ENCODE measurements around the gene NAV3. TPM values are rescaled to one million over a fixed set of nuclear protein-coding genes. Genes with fewer than 3 reads are reported as not detected.
A peak's percentile ranks its signal among the peaks of the same experiment; 100 is the strongest.

The NAV3 gene
- total RNA-seq = 8.1 and 8.5 TPM in 2 replicates
- long read RNA-seq, partial matches to known transcripts = 10 of 15 reads
- long read RNA-seq, other reads (novel, unspliced or antisense) = 4 of 15 reads

- Mint-ChIP-seq H3K36me3 (ENCODE audit: unreplicated experiment) (no peaks in the 10 kb centered on the region), H3K27ac (ENCODE audit: unreplicated experiment) (peak within 1 kb of the TSS; percentile 70), H3K4me1 (ENCODE audit: unreplicated experiment) (peaks cover 27% of the 10 kb centered on the region), H3K4me3 (ENCODE audit: unreplicated experiment) (peak within 1 kb of the TSS; percentile 28), H3K9me3 (ENCODE audit: unreplicated experiment) (no peaks in the 10 kb centered on the region), H3K27me3 (ENCODE audit: unreplicated experiment) (no peaks in the 10 kb centered on the region)
- no peak for TF ChIP-seq CTCF (IDR thresholded peaks at IDR 0.05)
- no peak for DNase-seq (ENCODE audit: extremely low spot score, unreplicated experiment)
Measured at GRCh38 chr12:77830583-77831351, at the start of gene NAV3. Gene NAV3, plus strand, starts transcription at chr12:77830894. Its CDS starts 568 bp downstream, at chr12:77831462.

- no peak overlapping the region for H3K4me3 Mint-ChIP-seq (ENCODE audit: unreplicated experiment)
- peaks cover 27% of the 10 kb centered on the region for H3K27me3 Mint-ChIP-seq (ENCODE audit: unreplicated experiment)
- H3K4me1 Mint-ChIP-seq (ENCODE audit: unreplicated experiment) = peaks cover 5% of the 10 kb centered on the region
- H3K9me3 Mint-ChIP-seq (ENCODE audit: unreplicated experiment) = no peaks in the 10 kb centered on the region
- no peak overlapping the region for H3K27ac Mint-ChIP-seq (ENCODE audit: unreplicated experiment)
- DNase-seq (ENCODE audit: extremely low spot score, unreplicated experiment) = no peak
- no peaks in the 10 kb centered on the region for H3K36me3 Mint-ChIP-seq (ENCODE audit: unreplicated experiment)
- no peak for TF ChIP-seq CTCF (IDR thresholded peaks at IDR 0.05)
Measured at GRCh38 chr12:77782034-77782433, 48.7 kb upstream of the NAV3 start.

- Mint-ChIP-seq H3K4me3 (ENCODE audit: unreplicated experiment) (no peak overlapping the region), H3K36me3 (ENCODE audit: unreplicated experiment) (no peaks in the 10 kb centered on the region), H3K9me3 (ENCODE audit: unreplicated experiment) (no peaks in the 10 kb centered on the region), H3K4me1 (ENCODE audit: unreplicated experiment) (peaks cover 5% of the 10 kb centered on the region), H3K27me3 (ENCODE audit: unreplicated experiment) (peaks cover 27% of the 10 kb centered on the region), H3K27ac (ENCODE audit: unreplicated experiment) (no peak overlapping the region)
- no peak for DNase-seq (ENCODE audit: extremely low spot score, unreplicated experiment)
- TF ChIP-seq CTCF (IDR thresholded peaks at IDR 0.05) = no peak
Measured at GRCh38 chr12:77782766-77783165, 47.9 kb upstream of the NAV3 start.

GRCh38 chr12:77785211-77785610 is 45.5 kb upstream of the NAV3 start:
- no peak for DNase-seq (ENCODE audit: extremely low spot score, unreplicated experiment)
- H3K9me3 Mint-ChIP-seq (ENCODE audit: unreplicated experiment) = no peaks in the 10 kb centered on the region
- H3K36me3 Mint-ChIP-seq (ENCODE audit: unreplicated experiment) = no peaks in the 10 kb centered on the region
- TF ChIP-seq CTCF (IDR thresholded peaks at IDR 0.05) = no peak
- peaks cover 32% of the 10 kb centered on the region for H3K27me3 Mint-ChIP-seq (ENCODE audit: unreplicated experiment)
- peaks cover 5% of the 10 kb centered on the region for H3K4me1 Mint-ChIP-seq (ENCODE audit: unreplicated experiment)
- no peak overlapping the region for H3K27ac Mint-ChIP-seq (ENCODE audit: unreplicated experiment)
- no peak overlapping the region for H3K4me3 Mint-ChIP-seq (ENCODE audit: unreplicated experiment)

- Mint-ChIP-seq H3K27me3 (ENCODE audit: unreplicated experiment) (peaks cover 29% of the 10 kb centered on the region), H3K4me3 (ENCODE audit: unreplicated experiment) (no peak overlapping the region), H3K9me3 (ENCODE audit: unreplicated experiment) (no peaks in the 10 kb centered on the region), H3K27ac (ENCODE audit: unreplicated experiment) (no peak overlapping the region), H3K36me3 (ENCODE audit: unreplicated experiment) (no peaks in the 10 kb centered on the region), H3K4me1 (ENCODE audit: unreplicated experiment) (peaks cover 5% of the 10 kb centered on the region)
- DNase-seq (ENCODE audit: extremely low spot score, unreplicated experiment) = no peak
- TF ChIP-seq CTCF (IDR thresholded peaks at IDR 0.05) = no peak
Measured at GRCh38 chr12:77786675-77787074, 44.0 kb upstream of the NAV3 start.
